ENCODE results near the gene CALN1. TPM values are rescaled to one million over a fixed set of nuclear protein-coding genes. Genes with fewer than 3 reads are reported as not detected.

CALN1 gene
- total RNA-seq, 1 donor = under 0.01 TPM

GRCh38 chr7:71982851-71983250 is 429.3 kb downstream of the CALN1 start:
- DNase-seq (ENCODE audit: low read depth) = no peak
- TF ChIP-seq, protein P1, sequence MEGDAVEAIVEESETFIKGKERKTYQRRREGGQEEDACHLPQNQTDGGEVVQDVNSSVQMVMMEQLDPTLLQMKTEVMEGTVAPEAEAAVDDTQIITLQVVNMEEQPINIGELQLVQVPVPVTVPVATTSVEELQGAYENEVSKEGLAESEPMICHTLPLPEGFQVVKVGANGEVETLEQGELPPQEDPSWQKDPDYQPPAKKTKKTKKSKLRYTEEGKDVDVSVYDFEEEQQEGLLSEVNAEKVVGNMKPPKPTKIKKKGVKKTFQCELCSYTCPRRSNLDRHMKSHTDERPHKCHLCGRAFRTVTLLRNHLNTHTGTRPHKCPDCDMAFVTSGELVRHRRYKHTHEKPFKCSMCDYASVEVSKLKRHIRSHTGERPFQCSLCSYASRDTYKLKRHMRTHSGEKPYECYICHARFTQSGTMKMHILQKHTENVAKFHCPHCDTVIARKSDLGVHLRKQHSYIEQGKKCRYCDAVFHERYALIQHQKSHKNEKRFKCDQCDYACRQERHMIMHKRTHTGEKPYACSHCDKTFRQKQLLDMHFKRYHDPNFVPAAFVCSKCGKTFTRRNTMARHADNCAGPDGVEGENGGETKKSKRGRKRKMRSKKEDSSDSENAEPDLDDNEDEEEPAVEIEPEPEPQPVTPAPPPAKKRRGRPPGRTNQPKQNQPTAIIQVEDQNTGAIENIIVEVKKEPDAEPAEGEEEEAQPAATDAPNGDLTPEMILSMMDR (IDR thresholded peaks at IDR 0.05; ENCODE audit: insufficient read depth, low read depth, low read length) = no peak

GRCh38 chr7:71976645-71977044 is 435.5 kb downstream of the CALN1 start:
- no peak overlapping the region for H3K4me3 ChIP-seq (ENCODE audit: low read depth, low read length)
- TF ChIP-seq, protein P1 (IDR thresholded peaks at IDR 0.05; ENCODE audit: insufficient read depth, low read depth, low read length) = no peak
- DNase-seq (ENCODE audit: low read depth) = no peak

More at GRCh38 chr7:71982851-71983250, 429.3 kb downstream of the CALN1 start:
- H3K4me3 ChIP-seq (ENCODE audit: low read depth, low read length) = no peak overlapping the region

GRCh38 chr7:71974611-71975010 is 437.5 kb downstream of the CALN1 start:
- TF ChIP-seq, protein P1 (IDR thresholded peaks at IDR 0.05; ENCODE audit: insufficient read depth, low read depth, low read length) = no peak
- no peak overlapping the region for H3K4me3 ChIP-seq (ENCODE audit: low read depth, low read length)

DNA sequence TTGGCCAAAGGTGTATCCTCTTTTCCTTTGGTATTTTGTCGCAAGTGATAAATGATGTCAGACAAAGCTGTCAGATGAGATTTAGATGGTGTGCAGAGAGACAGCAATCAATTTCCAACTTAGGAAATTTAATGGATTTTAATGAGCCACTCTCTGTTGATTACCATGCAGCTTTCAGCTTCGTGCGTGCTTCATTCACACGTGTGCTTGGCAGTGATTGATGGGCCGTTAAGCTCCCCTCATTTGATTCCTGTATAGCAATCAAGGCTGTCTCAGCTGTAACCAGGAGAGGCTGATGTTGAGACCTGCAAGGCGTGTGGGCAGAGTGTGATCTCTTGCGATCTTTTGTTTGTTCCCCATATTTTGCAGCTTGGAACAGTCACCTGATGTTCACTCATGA is 439.6 kb downstream of the CALN1 start:
- TF ChIP-seq, protein P1 (IDR thresholded peaks at IDR 0.05; ENCODE audit: insufficient read depth, low read depth, low read length) = no peak

More at GRCh38 chr7:71974611-71975010, 437.5 kb downstream of the CALN1 start:
- no peak for DNase-seq (ENCODE audit: low read depth)

GRCh38 chr7:71970725-71971124 is 441.4 kb downstream of the CALN1 start:
- TF ChIP-seq, protein P1 (IDR thresholded peaks at IDR 0.05; ENCODE audit: insufficient read depth, low read depth, low read length) = no peak
- DNase-seq (ENCODE audit: low read depth) = no peak
- no peak overlapping the region for H3K4me3 ChIP-seq (ENCODE audit: low read depth, low read length)

More for the DNA sequence above, 439.6 kb downstream of the CALN1 start:
- H3K4me3 ChIP-seq (ENCODE audit: low read depth, low read length) = no peak overlapping the region
- DNase-seq (ENCODE audit: low read depth) = no peak

GRCh38 chr7:71962636-71963035 is 449.5 kb downstream of the CALN1 start:
- no peak for DNase-seq (ENCODE audit: low read depth)
- H3K4me3 ChIP-seq (ENCODE audit: low read depth, low read length) = no peak overlapping the region
- TF ChIP-seq, protein P1 (IDR thresholded peaks at IDR 0.05; ENCODE audit: insufficient read depth, low read depth, low read length) = no peak

DNA sequence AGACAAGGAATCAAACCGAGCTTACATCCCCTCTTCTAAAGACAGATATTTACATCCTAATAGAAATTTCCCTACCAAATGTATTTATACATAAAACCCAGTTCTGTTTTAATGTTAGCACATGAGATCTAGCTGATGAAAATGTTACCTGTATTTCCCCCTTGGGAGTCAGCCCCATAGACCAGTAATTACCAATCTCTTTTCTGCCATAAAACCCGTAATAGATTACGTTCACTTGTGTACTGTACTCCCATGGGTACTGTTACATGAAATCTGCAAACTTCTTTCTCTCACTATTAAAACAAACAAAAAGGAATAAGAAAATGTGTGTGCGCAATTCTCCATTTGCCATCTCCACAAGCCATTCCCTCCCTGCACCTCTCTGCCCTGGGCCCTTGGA is 450.9 kb downstream of the CALN1 start:
- no peak overlapping the region for H3K4me3 ChIP-seq (ENCODE audit: low read depth, low read length)
- DNase-seq (ENCODE audit: low read depth) = no peak
- TF ChIP-seq, protein P1 (IDR thresholded peaks at IDR 0.05; ENCODE audit: insufficient read depth, low read depth, low read length) = no peak

Measured in fibroblast of villous mesenchyme (primary cell).